Gastroesophageal sphincter (tissue), 4 donors: ENCODE data around the gene CLEC10A. TPM values are rescaled to one million over a fixed set of nuclear protein-coding genes. Genes with fewer than 3 reads are reported as not detected.

Experiments used
- ATAC-seq: fragments of 150-250 bp; one replicate; pipeline ENCODE4 v1.9.1; 2016; ENCODE audit warnings: mild to moderate bottlenecking, moderate library complexity
- H3K27ac ChIP-seq, 4 donors: fragments of 200-600 bp; sonication (generic) in 3 of 4; 1 replicate in 3 of 4; 2 replicates in 1 of 4; pipeline ENCODE4 v1.5.1; 2016 to 2019
- H3K27me3 ChIP-seq: fragments of 200-600 bp; sonication (generic); one replicate; pipeline ENCODE4 v1.5.1; 2019
- H3K36me3 ChIP-seq, 2 donors: fragments of 200-600 bp; sonication (generic); one replicate each; pipeline ENCODE4 v1.5.1; 2019; ENCODE audit warnings: control low read depth in 1 of 2
- H3K4me1 ChIP-seq, 3 donors: fragments of 200-600 bp; sonication (generic); 1 replicate in 2 of 3; 2 replicates in 1 of 3; pipeline ENCODE4 v1.5.1; 2016 to 2019; ENCODE audit warnings: control low read depth in 2 of 3
- H3K4me3 ChIP-seq, 2 donors: fragments of 200-600 bp; sonication (generic); one replicate each; pipeline ENCODE4 v1.5.1; 2019; ENCODE audit warnings: mild to moderate bottlenecking in 1 of 2, moderate library complexity in 1 of 2
- H3K9me3 ChIP-seq, 3 donors: fragments of 200-600 bp; sonication (generic); one replicate each; pipeline ENCODE4 v1.5.1; 2017 to 2019; ENCODE audit warnings: control low read depth in 2 of 3
- EP300 ChIP-seq: sonication (generic); formaldehyde crosslinking; IDR thresholded peaks from one replicate; pipeline ENCODE4 v1.6.1; 2017; ENCODE audit warnings: antibody characterized with exemption, mild to moderate bottlenecking
- POLR2A ChIP-seq, 2 donors: fragments of 450-650 bp; IDR thresholded peaks; one replicate each; pipeline ENCODE4 v1.6.1; 2017; ENCODE audit warnings: antibody characterized with exemption in 2 of 2, mild to moderate bottlenecking in 2 of 2, moderate library complexity in 1 of 2
- POLR2AphosphoS5 ChIP-seq: sonication (generic); formaldehyde crosslinking; IDR thresholded peaks from one replicate; pipeline ENCODE4 v1.6.1; 2017; ENCODE audit warnings: antibody characterized with exemption
- WGBS, 2 donors: methylation state at CpG; one replicate each; pipeline ENCODE4 v1.1.5; 2018; ENCODE audit warnings: low coverage in 1 of 2; 5-methylcytosine and 5-hydroxymethylcytosine counted together
- total RNA-seq, 4 donors: library from RNA; depleted of rRNA; stranded (reverse); fragments of >200 nt; gene quantifications; one replicate each; pipeline ENCODE4 v1.1.0, GENCODE V29; 2016
- TF ChIP-seq, protein P1 (sequence below), 4 experiments: fragments of 200-600 bp in 2 of 4; fragments of 450-650 bp in 2 of 4; sonication (generic) in 1 of 4; IDR thresholded peaks; one replicate each; pipeline ENCODE4 v1.5.1; 2017 to 2019; ENCODE audit warnings: antibody characterized with exemption in 4 of 4, mild to moderate bottlenecking in 2 of 4, moderate library complexity in 2 of 4

CLEC10A gene
- total RNA-seq, 4 donors from 2014 or later = 3.8 to 25.6 (median 11.3) TPM

DNA sequence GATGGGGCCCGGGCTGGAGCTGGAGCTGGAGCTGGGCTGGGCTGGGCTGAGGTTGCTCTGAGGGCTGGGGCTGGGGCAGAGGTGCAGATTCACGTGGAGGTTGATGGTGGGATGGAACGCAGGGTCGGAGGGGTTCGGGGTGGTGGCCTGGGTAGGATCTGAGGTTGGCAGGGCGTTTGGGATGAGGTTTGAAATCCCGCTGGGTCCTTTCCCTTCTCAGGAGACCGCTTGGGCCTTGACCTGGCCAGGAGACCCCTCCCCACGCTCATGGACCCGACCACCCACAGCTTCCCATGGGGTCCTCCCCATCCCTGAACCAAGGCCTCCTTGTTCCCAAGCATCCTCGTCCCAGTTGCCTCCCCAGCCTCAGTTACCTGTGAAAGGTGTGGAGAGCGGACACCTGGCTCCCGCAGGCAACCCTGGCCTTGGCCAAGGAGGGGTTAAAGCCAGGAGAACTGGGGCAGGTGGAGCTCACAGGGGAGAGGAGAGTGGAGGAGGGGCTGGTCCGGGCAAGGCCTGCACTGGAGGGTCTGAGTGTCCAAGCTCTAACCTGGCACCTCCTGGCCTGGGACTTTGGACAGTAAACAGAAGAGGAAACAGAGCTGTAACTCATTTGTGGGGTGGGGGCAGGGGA, 34.3 kb upstream of the CLEC10A start, which contains the start of gene ASGR2:
TSS of gene ASGR2 (minus strand) at position 582 of the 634 bp plus-strand sequence. CDS start 582 bp downstream, outside the sequence.
- Histone ChIP-seq H3K4me1 (no peaks in the 10 kb centered on the region), H3K27ac (peak within 1 kb of the TSS in 1 of 4 donors; percentile 23), H3K9me3 (peaks cover 0 to 7% (median 0%) of the 10 kb centered on the region in 3 donors), H3K4me3 (no peak within 1 kb of the TSS), H3K36me3 (no peaks in the 10 kb centered on the region), H3K27me3 (peaks cover 67% of the 10 kb centered on the region)
- WGBS, 2 donors = 33 to 68% methylated on average over 1 to 5 of the region's 14 CpGs
- TF ChIP-seq POLR2A (IDR thresholded peaks at IDR 0.05) (no peak), POLR2AphosphoS5 (no peak), EP300 (no peak)
- TF ChIP-seq, protein P1, sequence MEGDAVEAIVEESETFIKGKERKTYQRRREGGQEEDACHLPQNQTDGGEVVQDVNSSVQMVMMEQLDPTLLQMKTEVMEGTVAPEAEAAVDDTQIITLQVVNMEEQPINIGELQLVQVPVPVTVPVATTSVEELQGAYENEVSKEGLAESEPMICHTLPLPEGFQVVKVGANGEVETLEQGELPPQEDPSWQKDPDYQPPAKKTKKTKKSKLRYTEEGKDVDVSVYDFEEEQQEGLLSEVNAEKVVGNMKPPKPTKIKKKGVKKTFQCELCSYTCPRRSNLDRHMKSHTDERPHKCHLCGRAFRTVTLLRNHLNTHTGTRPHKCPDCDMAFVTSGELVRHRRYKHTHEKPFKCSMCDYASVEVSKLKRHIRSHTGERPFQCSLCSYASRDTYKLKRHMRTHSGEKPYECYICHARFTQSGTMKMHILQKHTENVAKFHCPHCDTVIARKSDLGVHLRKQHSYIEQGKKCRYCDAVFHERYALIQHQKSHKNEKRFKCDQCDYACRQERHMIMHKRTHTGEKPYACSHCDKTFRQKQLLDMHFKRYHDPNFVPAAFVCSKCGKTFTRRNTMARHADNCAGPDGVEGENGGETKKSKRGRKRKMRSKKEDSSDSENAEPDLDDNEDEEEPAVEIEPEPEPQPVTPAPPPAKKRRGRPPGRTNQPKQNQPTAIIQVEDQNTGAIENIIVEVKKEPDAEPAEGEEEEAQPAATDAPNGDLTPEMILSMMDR (IDR thresholded peaks at IDR 0.05) = no peak
- no peak for ATAC-seq

DNA sequence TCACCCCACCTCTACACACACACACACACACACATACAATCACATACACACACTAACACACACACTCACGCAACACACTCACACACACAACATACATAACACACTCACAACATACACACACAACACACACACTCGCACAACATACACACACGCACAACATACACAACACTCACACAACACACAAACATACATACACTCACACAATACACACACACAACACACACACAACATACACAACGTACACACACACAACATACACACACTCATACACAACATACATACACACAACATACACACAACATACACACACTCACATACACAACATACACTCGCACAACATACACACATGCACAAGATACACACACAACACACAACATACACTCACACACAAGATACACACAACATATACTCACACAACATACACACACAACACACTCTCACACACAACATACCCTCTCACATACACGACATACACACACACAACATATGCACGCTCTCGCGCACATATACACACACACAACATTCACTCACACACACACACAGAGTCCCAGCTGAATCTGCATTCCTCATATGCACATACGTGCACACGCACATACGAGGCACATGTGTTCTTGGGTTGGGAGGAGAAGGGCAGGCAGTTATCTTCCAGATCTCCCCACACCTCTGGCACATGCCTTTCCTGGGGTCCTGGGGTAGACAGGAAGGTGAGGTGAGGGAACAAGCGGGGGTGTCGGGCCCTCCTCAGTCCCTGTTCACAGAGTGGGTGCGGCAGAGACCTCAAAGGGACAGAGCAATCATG, 33.4 kb upstream of the CLEC10A start:
- WGBS, 2 donors = 83 to 88% methylated on average over 10 to 11 of the region's 15 CpGs
- H3K27ac ChIP-seq = no peak overlapping the region
- ATAC-seq = no peak
- H3K4me1 ChIP-seq = no peaks in the 10 kb centered on the region
- TF ChIP-seq, protein P1 (IDR thresholded peaks at IDR 0.05) = no peak
- TF ChIP-seq POLR2A (IDR thresholded peaks at IDR 0.05) = no peak
- TF ChIP-seq EP300 = no peak
- no peak for TF ChIP-seq POLR2AphosphoS5
- H3K4me3 ChIP-seq = no peak overlapping the region
- peaks cover 70% of the 10 kb centered on the region for H3K27me3 ChIP-seq
- H3K9me3 ChIP-seq = peaks cover 0 to 7% (median 0%) of the 10 kb centered on the region in 3 donors
- no peaks in the 10 kb centered on the region for H3K36me3 ChIP-seq

DNA sequence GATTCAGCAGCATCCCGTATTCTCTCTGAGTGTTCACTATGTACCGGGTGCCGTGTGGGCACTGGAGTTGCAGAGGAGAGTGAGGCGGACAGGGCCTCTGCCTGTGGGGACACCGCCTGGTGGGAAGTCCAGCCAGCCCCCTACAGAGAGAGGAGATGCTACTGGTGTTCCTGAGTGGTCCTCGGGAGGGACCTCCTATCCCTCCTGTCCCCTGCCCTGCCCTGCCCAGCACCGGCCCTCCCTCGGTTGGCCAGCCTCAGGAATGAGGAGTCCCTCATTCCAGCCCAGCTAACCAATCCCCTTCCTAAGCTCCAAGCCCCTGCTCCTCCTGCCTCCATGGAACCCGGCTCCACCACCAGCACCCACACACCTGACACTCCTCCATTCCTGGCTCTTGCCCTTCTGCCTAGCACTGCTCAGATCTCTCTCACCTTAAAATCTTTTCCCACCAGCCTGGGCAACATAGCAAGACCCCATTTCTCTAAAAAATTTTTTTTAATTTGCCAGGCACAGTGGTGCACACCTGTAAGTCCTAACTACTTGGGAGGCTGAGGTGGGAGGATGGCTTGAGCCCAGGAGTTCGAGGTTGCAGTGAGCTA, 32.6 kb upstream of the CLEC10A start:
- Histone ChIP-seq H3K9me3 (peaks cover 0 to 6% (median 0%) of the 10 kb centered on the region in 3 donors), H3K4me3 (no peak overlapping the region), H3K27ac (no peak overlapping the region), H3K36me3 (no peaks in the 10 kb centered on the region), H3K4me1 (no peaks in the 10 kb centered on the region), H3K27me3 (peaks cover 78% of the 10 kb centered on the region)
- 0 to 46% methylated on average over 1 to 5 of the region's 10 CpGs for WGBS, 2 donors
- ATAC-seq = no peak
- TF ChIP-seq EP300 = no peak
- TF ChIP-seq POLR2AphosphoS5 = no peak
- TF ChIP-seq, protein P1 (IDR thresholded peaks at IDR 0.05) = no peak
- no peak for TF ChIP-seq POLR2A (IDR thresholded peaks at IDR 0.05)

DNA sequence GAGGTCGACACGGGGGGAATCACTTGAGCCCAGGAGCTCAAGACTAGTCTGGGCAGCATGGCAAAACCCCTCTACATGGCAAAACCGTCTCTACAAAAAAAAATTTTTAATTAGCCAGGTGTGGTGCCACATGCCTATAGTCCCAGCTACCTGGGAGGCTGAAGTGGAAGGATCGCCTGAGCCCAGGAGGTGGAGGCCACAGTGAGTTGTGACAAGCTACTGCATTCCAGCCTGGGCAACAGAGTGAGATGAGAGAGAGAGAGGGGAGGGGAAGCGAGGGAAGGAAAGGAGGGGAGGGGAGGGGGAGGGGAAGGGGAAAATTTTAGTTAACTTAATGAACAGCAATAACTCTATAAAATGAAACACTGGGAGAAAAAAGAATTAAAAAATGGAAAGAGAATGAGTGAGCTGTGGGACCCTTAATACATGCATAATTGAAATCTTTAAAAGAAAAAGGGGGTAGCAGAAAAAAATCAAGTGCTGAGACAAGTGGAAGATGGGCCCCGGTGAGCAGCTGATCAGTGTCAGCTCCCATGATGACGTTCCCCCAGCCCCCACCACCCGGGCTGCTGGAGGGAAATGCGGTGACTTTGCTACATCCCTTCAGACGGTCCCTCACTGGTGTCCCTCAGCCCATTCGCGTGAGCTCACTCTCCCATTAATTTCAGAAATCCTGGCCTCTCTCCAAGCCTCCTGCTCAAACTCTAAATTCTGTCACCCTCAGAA, 31.9 kb upstream of the CLEC10A start:
- TF ChIP-seq POLR2A (IDR thresholded peaks at IDR 0.05) (no peak), EP300 (no peak)
- TF ChIP-seq, protein P1 (IDR thresholded peaks at IDR 0.05) = no peak
- H3K4me1 ChIP-seq = no peaks in the 10 kb centered on the region
- no peaks in the 10 kb centered on the region for H3K9me3 ChIP-seq
- no peak for ATAC-seq
- H3K36me3 ChIP-seq = no peaks in the 10 kb centered on the region
- peaks cover 78% of the 10 kb centered on the region for H3K27me3 ChIP-seq
- no peak overlapping the region for H3K4me3 ChIP-seq
- no peak overlapping the region for H3K27ac ChIP-seq
- 8 to 21% methylated on average over 7 to 11 of the region's 12 CpGs for WGBS, 2 donors
